Fibroblast of lung (primary cell): ENCODE measurements around the gene SGSH.

Experiments
- CTCF ChIP-seq, 2 donors: IDR thresholded peaks in 1 of 2; conservative IDR thresholded peaks in 1 of 2; 1 replicate in 1 of 2; 2 replicates in 1 of 2; pipeline ENCODE4 v1.5.1; 2011 to 2012; ENCODE audit warnings: low read length in 2 of 2, control low read depth in 1 of 2, inconsistent platforms in 1 of 2, low read depth in 1 of 2, mild to moderate bottlenecking in 1 of 2
- EZH2 ChIP-seq: IDR thresholded peaks from 2 replicates; pipeline ENCODE4 v1.5.1; 2012; ENCODE audit warnings: low read length, control low read depth, mild to moderate bottlenecking; ENCODE audit errors: missing control alignments

DNA sequence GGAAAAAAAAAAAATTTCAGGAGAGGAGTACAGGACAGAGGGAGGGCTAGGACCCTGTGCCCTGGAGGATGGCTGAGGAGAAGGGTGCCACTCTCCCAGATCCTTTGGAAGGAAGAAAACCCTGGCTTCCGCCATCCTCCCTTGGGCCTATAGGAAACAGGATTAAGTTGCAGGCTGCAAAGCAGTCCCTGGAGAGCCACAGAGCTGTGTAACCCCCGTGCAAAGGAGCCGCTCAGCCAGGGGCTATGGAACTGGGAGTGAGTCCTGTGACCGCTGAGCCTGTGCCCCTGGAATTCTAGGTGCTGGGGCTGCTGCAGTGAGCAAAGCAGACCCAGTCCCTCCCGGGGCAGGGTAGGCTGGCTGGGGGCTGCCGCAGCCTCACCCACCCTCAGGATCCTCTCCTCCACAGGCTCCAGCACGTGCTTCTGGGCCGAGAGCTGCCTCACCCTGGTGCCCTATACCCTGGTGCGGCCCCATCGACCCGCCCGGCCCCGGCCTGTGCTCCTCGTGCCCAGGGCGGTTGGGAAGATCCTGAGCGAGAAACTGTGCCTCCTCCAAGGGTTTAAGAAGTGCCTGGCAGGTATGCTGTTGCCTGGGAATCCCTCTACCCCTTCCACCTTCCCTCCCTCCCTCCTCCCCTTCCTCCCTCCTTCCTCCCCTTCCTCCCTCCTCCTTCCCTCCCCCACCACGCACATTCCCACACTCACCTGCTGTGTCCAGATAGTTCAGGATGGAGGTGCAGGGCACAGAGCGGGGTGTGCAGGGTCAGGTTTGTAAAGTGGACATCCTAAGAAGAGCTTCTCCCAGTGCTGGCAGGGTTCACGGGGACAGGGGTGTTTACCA, 15.3 kb downstream of the SGSH start:
- TF ChIP-seq CTCF (conservative IDR thresholded peaks at IDR 0.05 in 1 of 2, IDR thresholded peaks at IDR 0.05 in 1 of 2; ENCODE audit: low read depth in 1 of 2, low read length in 2 of 2): no peak
- TF ChIP-seq EZH2: no peak
